Suprapubic skin (tissue), 4 donors: ENCODE data around the gene TACC3. TPM values are rescaled to one million over a fixed set of nuclear protein-coding genes. Genes with fewer than 3 reads are reported as not detected.

Experiments
- DNase-seq, 2 donors: peaks; one replicate each; pipeline ENCODE4 v3.0.0-alpha.2; 2019; ENCODE audit warnings: low spot score in 2 of 2
- H3K27ac ChIP-seq: fragments of 200-600 bp; sonication (generic); one replicate; pipeline ENCODE4 v1.5.1; 2019
- H3K27me3 ChIP-seq: fragments of 200-600 bp; sonication (generic); one replicate; pipeline ENCODE4 v1.5.1; 2019
- H3K36me3 ChIP-seq: fragments of 200-600 bp; sonication (generic); one replicate; pipeline ENCODE4 v1.5.1; 2019
- H3K4me1 ChIP-seq: fragments of 200-600 bp; sonication (generic); one replicate; pipeline ENCODE4 v1.5.1; 2019
- H3K4me3 ChIP-seq: fragments of 200-600 bp; sonication (generic); one replicate; pipeline ENCODE4 v1.5.1; 2019; ENCODE audit warnings: mild to moderate bottlenecking
- H3K9me3 ChIP-seq: fragments of 200-600 bp; sonication (generic); one replicate; pipeline ENCODE4 v1.5.1; 2019
- CTCF ChIP-seq, 2 donors: fragments of 200-600 bp in 1 of 2; fragments of 450-650 bp in 1 of 2; sonication (generic) in 1 of 2; IDR thresholded peaks; one replicate each; pipeline ENCODE4 v1.5.1; 2016 to 2019; ENCODE audit warnings: antibody characterized with exemption in 2 of 2, mild to moderate bottlenecking in 1 of 2, moderate library complexity in 1 of 2
- EP300 ChIP-seq: sonication (generic); formaldehyde crosslinking; IDR thresholded peaks from one replicate; pipeline ENCODE4 v1.6.1; 2017; ENCODE audit warnings: antibody characterized with exemption
- POLR2A ChIP-seq, 2 donors: fragments of 450-650 bp; IDR thresholded peaks; one replicate each; pipeline ENCODE4 v1.6.1; 2017; ENCODE audit warnings: antibody characterized with exemption in 2 of 2, mild to moderate bottlenecking in 2 of 2, moderate library complexity in 2 of 2
- POLR2AphosphoS5 ChIP-seq, 3 donors: sonication (generic); formaldehyde crosslinking; IDR thresholded peaks; one replicate each; pipeline ENCODE4 v1.6.1; 2017; ENCODE audit warnings: antibody characterized with exemption in 3 of 3
- WGBS: methylation state at CpG from one replicate; pipeline ENCODE4 v1.1.5; 2018; 5-methylcytosine and 5-hydroxymethylcytosine counted together
- total RNA-seq, 4 donors: library from RNA; depleted of rRNA; stranded (reverse); fragments of >200 nt; gene quantifications; one replicate each; pipeline ENCODE4 v1.1.0, GENCODE V29; 2016

The TACC3 gene
- total RNA-seq, 4 donors from 2014 or later, result 7.2 to 11.7 (median 8.8) TPM

- H3K27me3 ChIP-seq, result peaks cover 4% of the 10 kb centered on the region
- H3K36me3 ChIP-seq, result no peaks in the 10 kb centered on the region
- DNase-seq, result no peak
- WGBS, result no CpG with 5 or more reads among the region's 8 CpGs
- H3K4me3 ChIP-seq, result no peak overlapping the region
- H3K4me1 ChIP-seq, result peaks cover 66% of the 10 kb centered on the region
- TF ChIP-seq EP300 (no peak), POLR2AphosphoS5 (IDR thresholded peaks at IDR 0.05) (no peak), CTCF (IDR thresholded peaks at IDR 0.05) (no peak)
- no peaks in the 10 kb centered on the region for H3K9me3 ChIP-seq
- H3K27ac ChIP-seq, result peak overlapping the region; percentile 74
These were observed 30.6 kb downstream of the TACC3 start for GRCh38 chr4:1751919-1752283.

GRCh38 chr4:1752284-1753041 is 31.1 kb downstream of the TACC3 start:
- no peak overlapping the region for H3K4me3 ChIP-seq
- 6% methylated on average over 14 of the region's 35 CpGs for WGBS
- peaks cover 4% of the 10 kb centered on the region for H3K27me3 ChIP-seq
- peaks cover 71% of the 10 kb centered on the region for H3K4me1 ChIP-seq
- no peaks in the 10 kb centered on the region for H3K36me3 ChIP-seq
- DNase-seq, result no peak
- peak overlapping the region; percentile 74 for H3K27ac ChIP-seq
- TF ChIP-seq POLR2A (IDR thresholded peaks at IDR 0.05) (no peak), EP300 (no peak), CTCF (IDR thresholded peaks at IDR 0.05) (no peak), POLR2AphosphoS5 (IDR thresholded peaks at IDR 0.05) (no peak)
- no peaks in the 10 kb centered on the region for H3K9me3 ChIP-seq

DNA sequence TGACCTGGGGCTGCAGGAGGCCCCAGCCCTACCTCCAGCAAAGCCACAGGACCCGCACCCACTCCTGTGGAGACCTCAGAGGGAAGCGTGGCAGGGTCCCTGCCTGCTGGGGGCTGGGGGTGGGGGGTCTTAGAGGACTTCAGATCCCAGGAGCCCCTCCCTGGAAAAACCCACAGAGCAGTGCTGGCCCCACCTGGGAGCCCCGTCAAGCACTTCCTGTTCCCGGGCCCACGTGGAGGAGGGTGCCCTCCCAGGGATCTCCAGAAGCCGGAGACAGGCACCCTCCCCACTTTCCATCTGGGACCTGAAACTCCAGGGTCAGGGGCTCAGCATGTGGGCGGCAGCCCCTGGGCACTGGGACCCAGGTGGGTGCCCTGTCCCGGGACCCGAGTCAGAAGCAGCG is 32.0 kb downstream of the TACC3 start:
- peaks cover 4% of the 10 kb centered on the region for H3K27me3 ChIP-seq
- no peak overlapping the region for H3K4me3 ChIP-seq
- no peak for DNase-seq
- TF ChIP-seq CTCF (IDR thresholded peaks at IDR 0.05), result no peak
- no peak for TF ChIP-seq POLR2A (IDR thresholded peaks at IDR 0.05)
- TF ChIP-seq EP300, result no peak
- no peak for TF ChIP-seq POLR2AphosphoS5 (IDR thresholded peaks at IDR 0.05)
- no peaks in the 10 kb centered on the region for H3K36me3 ChIP-seq
- no peaks in the 10 kb centered on the region for H3K9me3 ChIP-seq
- H3K27ac ChIP-seq, result peak overlapping the region; percentile 74
- WGBS, result 83% methylated on average over 6 of the region's 10 CpGs
- peaks cover 79% of the 10 kb centered on the region for H3K4me1 ChIP-seq

DNA sequence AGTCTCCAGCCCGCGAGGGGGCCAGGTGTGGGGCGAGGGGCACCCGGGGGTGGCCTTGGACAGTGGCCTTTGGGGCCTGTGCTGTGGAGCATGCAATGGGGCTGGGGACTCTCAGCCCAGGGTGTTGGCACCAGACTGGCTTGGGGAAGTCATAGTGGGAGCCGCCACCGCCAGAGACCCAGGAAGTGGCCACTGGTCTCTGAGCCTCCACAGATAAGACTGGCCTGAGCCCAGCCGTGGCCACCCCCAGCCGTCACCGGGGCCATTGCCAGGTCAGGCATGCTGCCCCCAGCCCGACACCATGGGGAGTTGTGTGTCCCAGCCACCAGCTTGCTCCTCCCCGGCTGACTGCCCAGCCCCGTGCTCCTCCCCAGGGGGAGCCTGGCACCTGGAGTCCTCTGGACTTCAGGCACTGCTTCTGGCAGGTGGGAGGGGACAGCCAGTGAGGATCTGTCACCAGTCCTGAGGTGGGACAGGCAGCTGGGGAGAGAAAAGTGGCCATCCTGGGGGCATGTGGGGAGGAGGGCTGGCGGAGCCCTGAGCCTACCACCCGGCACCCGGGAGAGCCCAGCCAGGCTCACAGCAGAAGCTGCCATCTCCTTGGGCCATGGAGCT is 32.5 kb downstream of the TACC3 start:
- H3K36me3 ChIP-seq, result no peaks in the 10 kb centered on the region
- peaks cover 4% of the 10 kb centered on the region for H3K27me3 ChIP-seq
- peak overlapping the region; percentile 27 for H3K27ac ChIP-seq
- H3K9me3 ChIP-seq, result no peaks in the 10 kb centered on the region
- H3K4me1 ChIP-seq, result peaks cover 79% of the 10 kb centered on the region
- TF ChIP-seq POLR2AphosphoS5 (IDR thresholded peaks at IDR 0.05) (no peak), POLR2A (IDR thresholded peaks at IDR 0.05) (no peak), CTCF (IDR thresholded peaks at IDR 0.05) (no peak), EP300 (no peak)
- H3K4me3 ChIP-seq, result no peak overlapping the region
- 78% methylated on average over 3 of the region's 15 CpGs for WGBS
- no peak for DNase-seq

GRCh38 chr4:1754336-1754735 is 33.0 kb downstream of the TACC3 start:
- H3K27ac ChIP-seq, result peak overlapping the region; percentile 27
- no peak for DNase-seq
- H3K36me3 ChIP-seq, result no peaks in the 10 kb centered on the region
- H3K4me1 ChIP-seq, result peaks cover 82% of the 10 kb centered on the region
- peaks cover 4% of the 10 kb centered on the region for H3K27me3 ChIP-seq
- whole genome bisulfite sequencing, result 75% methylated on average over 5 of the region's 5 CpGs
- no peak overlapping the region for H3K4me3 ChIP-seq
- H3K9me3 ChIP-seq, result no peaks in the 10 kb centered on the region
- TF ChIP-seq POLR2AphosphoS5 (IDR thresholded peaks at IDR 0.05) (no peak), CTCF (IDR thresholded peaks at IDR 0.05) (no peak), POLR2A (IDR thresholded peaks at IDR 0.05) (no peak), EP300 (no peak)
